OCI-LY1 (cell line): ENCODE data around the gene SPATA13.

Experiments used
- CTCF ChIP-seq: fragments of 200-600 bp; sonication (generic), shearing (Covaris generic); IDR thresholded peaks from 2 replicates; pipeline ENCODE4 v1.5.1; 2017; ENCODE audit warnings: mild to moderate bottlenecking, antibody characterized with exemption, low read length, moderate library complexity, mixed read lengths
- EZH2 ChIP-seq: fragments of 200-600 bp; sonication (generic), shearing (Covaris generic); IDR thresholded peaks from 2 replicates; pipeline ENCODE4 v1.8.0; 2017; ENCODE audit warnings: borderline replicate concordance, mixed run types, mild to moderate bottlenecking, antibody characterized with exemption, low read length, moderate library complexity, mixed read lengths

GRCh38 chr13:24115671-24116070, 44.8 kb upstream of the SPATA13 start:
- no peak for TF ChIP-seq CTCF
- no peak for TF ChIP-seq EZH2
